HG03571 (cell line): Measurements from ENCODE around the gene GPHN.
"Not testable (repeated sequence)": the region's sequence is repeated elsewhere in the genome, so short reads cannot be mapped to it uniquely, and the experiment has no call there.

ENCODE experiments used
- ATAC-seq: cut with Tn5 transposase; IDR thresholded peaks from one replicate; pipeline ENCODE4 v1.9.1; 2021; ENCODE audit not compliant: unreplicated experiment

The GPHN gene

GRCh38 chr14:66501592-66501991 is 6.4 kb upstream of the GPHN start:
- ATAC-seq, result no peak

- ATAC-seq, result not testable (repeated sequence)
Measured at GRCh38 chr14:66502836-66503235, 5.1 kb upstream of the GPHN start.

GRCh38 chr14:66503532-66503931 is 4.4 kb upstream of the GPHN start:
- no peak for ATAC-seq

GRCh38 chr14:66507181-66507721 is 696 bp upstream of the GPHN start:
- no peak for ATAC-seq

- no peak for ATAC-seq
Measured at GRCh38 chr14:66508547-66508845, 549 bp downstream of the GPHN start.

- no peak for ATAC-seq
Measured at GRCh38 chr14:66508846-66509621, 1.1 kb downstream of the GPHN start.

- ATAC-seq, result no peak
Measured at GRCh38 chr14:66509874-66510273, 1.9 kb downstream of the GPHN start.

- peak; percentile 26 for ATAC-seq
Measured at GRCh38 chr14:66511849-66512248, 3.9 kb downstream of the GPHN start.

GRCh38 chr14:66514213-66514612 is 6.3 kb downstream of the GPHN start:
- no peak for ATAC-seq

GRCh38 chr14:66530526-66530925 is 22.6 kb downstream of the GPHN start:
- ATAC-seq, result no peak

GRCh38 chr14:66539034-66539433 is 31.1 kb downstream of the GPHN start:
- no peak for ATAC-seq

- no peak for ATAC-seq
Measured at GRCh38 chr14:66540038-66540437, 32.1 kb downstream of the GPHN start.

- no peak for ATAC-seq
Measured at GRCh38 chr14:66541627-66542026, 33.7 kb downstream of the GPHN start.

GRCh38 chr14:66543996-66544395 is 36.0 kb downstream of the GPHN start:
- no peak for ATAC-seq

- not testable (repeated sequence) for ATAC-seq
Measured at GRCh38 chr14:66545191-66545590, 37.2 kb downstream of the GPHN start.

- ATAC-seq, result not testable (repeated sequence)
Measured at GRCh38 chr14:66545751-66546150, 37.8 kb downstream of the GPHN start.

- no peak for ATAC-seq
Measured at GRCh38 chr14:66563731-66564130, 55.8 kb downstream of the GPHN start.

- no peak for ATAC-seq
Measured at GRCh38 chr14:66568220-66568619, 60.3 kb downstream of the GPHN start.

- ATAC-seq, result no peak
Measured at GRCh38 chr14:66572826-66573225, 64.9 kb downstream of the GPHN start.

- ATAC-seq, result no peak
Measured at GRCh38 chr14:66575014-66575413, 67.1 kb downstream of the GPHN start.

- ATAC-seq, result no peak
Measured at GRCh38 chr14:66575939-66576338, 68.0 kb downstream of the GPHN start.

- ATAC-seq, result not testable (repeated sequence)
Measured at GRCh38 chr14:66587753-66588152, 79.8 kb downstream of the GPHN start.

GRCh38 chr14:66595394-66595793 is 87.4 kb downstream of the GPHN start:
- no peak for ATAC-seq
